OCI-LY7 (cell line): ENCODE results near the gene C4orf36. TPM values are rescaled to one million over a fixed set of nuclear protein-coding genes. Genes with fewer than 3 reads are reported as not detected.

ENCODE experiments used
- BruUV-seq: library from RNA; stranded (reverse); fragments of 400-500 nt; replicated peaks from 2 replicates; lab custom pipeline; 2021; lab: Mats Ljungman, UMichigan
- CTCF ChIA-PET: fragments of 300-600 bp; sonication (Branson Sonifier 250); formaldehyde crosslinking; loops from one replicate; lab custom pipeline; 2022; ENCODE audit warnings: antibody characterized with exemption; ENCODE audit not compliant: unreplicated experiment; lab: Charles Lee
- POLR2A ChIA-PET: fragments of 300-600 bp; sonication (Branson Sonifier 250); formaldehyde crosslinking; loops from one replicate; lab custom pipeline; 2022; ENCODE audit warnings: antibody characterized with exemption; lab: Charles Lee
- DNase-seq: peaks from one replicate; pipeline ENCODE4 v3.0.0-alpha.2; 2015; ENCODE audit warnings: low spot score
- H2AFZ ChIP-seq: fragments of 200-600 bp; sonication (generic), shearing (Covaris generic); 2 replicates; pipeline ENCODE4 v1.6.1; 2014; ENCODE audit warnings: mild to moderate bottlenecking, antibody characterized with exemption, low read length, moderate library complexity
- H3K27ac ChIP-seq: fragments of 200-600 bp; sonication (generic); 2 replicates; pipeline ENCODE4 v1.5.1; 2014; ENCODE audit warnings: mixed run types, low read depth, mild to moderate bottlenecking, moderate library complexity, low read length, inconsistent platforms; ENCODE audit not compliant: poor library complexity, severe bottlenecking
- H3K36me3 ChIP-seq: fragments of 200-600 bp; sonication (generic); 2 replicates; pipeline ENCODE4 v1.6.1; 2014; ENCODE audit warnings: mild to moderate bottlenecking, antibody characterized with exemption, low read length, moderate library complexity, mixed read lengths; ENCODE audit not compliant: insufficient read depth
- H3K4me1 ChIP-seq: fragments of 200-600 bp; sonication (generic); 2 replicates; pipeline ENCODE4 v1.5.1; 2014; ENCODE audit warnings: mild to moderate bottlenecking, low read length; ENCODE audit not compliant: insufficient read depth, poor library complexity, severe bottlenecking
- H3K4me2 ChIP-seq: fragments of 200-600 bp; sonication (generic); 2 replicates; pipeline ENCODE4 v1.6.1; 2014; ENCODE audit warnings: mild to moderate bottlenecking, low read length
- H3K4me3 ChIP-seq: fragments of 200-600 bp; sonication (generic); 2 replicates; pipeline ENCODE4 v1.5.1; 2014; ENCODE audit warnings: mild to moderate bottlenecking, low read depth, low read length; ENCODE audit not compliant: poor library complexity, severe bottlenecking
- H3K79me2 ChIP-seq: fragments of 200-600 bp; sonication (generic); 2 replicates; pipeline ENCODE4 v1.6.1; 2016; ENCODE audit warnings: low read depth, mild to moderate bottlenecking, low read length, moderate library complexity, mixed read lengths; ENCODE audit not compliant: insufficient read depth
- H3K9me2 ChIP-seq: fragments of 200-600 bp; sonication (generic); 2 replicates; pipeline ENCODE4 v1.6.1; 2016; ENCODE audit warnings: mild to moderate bottlenecking, low read length, mixed read lengths; ENCODE audit not compliant: insufficient read depth
- H3K9me3 ChIP-seq: fragments of 200-600 bp; sonication (generic); 2 replicates; pipeline ENCODE4 v1.6.1; 2014; ENCODE audit warnings: mild to moderate bottlenecking, mixed run types, low read length, mixed read lengths
- H4K20me1 ChIP-seq: fragments of 200-600 bp; sonication (generic); 2 replicates; pipeline ENCODE4 v1.6.1; 2014; ENCODE audit warnings: mild to moderate bottlenecking, antibody characterized with exemption, low read length, moderate library complexity, mixed read lengths; ENCODE audit not compliant: insufficient read depth
- EZH2phosphoT487 ChIP-seq: fragments of 200-600 bp; sonication (generic); IDR thresholded peaks from 2 replicates; pipeline ENCODE4 v1.6.1; 2018; ENCODE audit warnings: low read depth, borderline replicate concordance, mild to moderate bottlenecking, mixed run types, antibody characterized with exemption, low read length, moderate library complexity, mixed read lengths
- intact Hi-C: fragments of 100-400 bp; cut with micrococcal nuclease; formaldehyde crosslinking; loops from one replicate; pipeline ENCODE4 v1.10.0; 2022; ENCODE audit not compliant: unreplicated experiment
- total RNA-seq, 2 experiments: library from RNA; depleted of rRNA in 1 of 2; stranded (reverse); fragments of >200 nt in 1 of 2; shearing (Covaris generic) in 1 of 2; gene quantifications; 2 replicates each; pipeline ENCODE4 v1.2.3, GENCODE V29; 2014 to 2022
- TF ChIP-seq, protein P1 (sequence below): fragments of 200-600 bp; sonication (generic); conservative IDR thresholded peaks from 2 replicates; pipeline ENCODE4 v1.5.1; 2014; ENCODE audit warnings: mild to moderate bottlenecking, antibody characterized with exemption, low read length, moderate library complexity, mixed read lengths

C4orf36 gene
- total RNA-seq, 2 experiments from 2014 or later, result 1.4 TPM; not detected in 1

GRCh38 chr4:86919561-86920223, 27.5 kb upstream of the C4orf36 start:
- DNase-seq, result no peak
- H3K9me3 ChIP-seq, result no peaks in the 10 kb centered on the region
- BruUV-seq, result no TSS peak
- CTCF ChIA-PET, result interaction anchor here (0.5 to 0.8 kb wide), 2 partner anchors 12 to 174 kb away, joined by 3 read pairs; no protein-coding TSS in a partner anchor
- H3K4me1 ChIP-seq, result peaks cover 9% of the 10 kb centered on the region
- H3K9me2 ChIP-seq, result no peaks in the 10 kb centered on the region
- no peak overlapping the region for H3K27ac ChIP-seq
- POLR2A ChIA-PET, result interaction anchor here (0.6 to 1.5 kb wide), 7 partner anchors 9 to 172 kb away, joined by 3 to 8 read pairs (median 4); no protein-coding TSS in a partner anchor
- H2AFZ ChIP-seq, result no peak overlapping the region
- H3K36me3 ChIP-seq, result 0 out of 2 replicates have a peak, but pooled peaks cover 5% of the 10 kb centered on the region
- no peaks in the 10 kb centered on the region for H4K20me1 ChIP-seq
- intact Hi-C loops, result loop anchor here (5.0 kb wide), 2 partner anchors 303 to 318 kb away; partner anchors contain the start of gene KLHL8
- no peak overlapping the region for H3K4me3 ChIP-seq
- H3K4me2 ChIP-seq, result no peak overlapping the region
- no peaks in the 10 kb centered on the region; the same call in 1 of the 2 replicates for H3K79me2 ChIP-seq
- TF ChIP-seq EZH2phosphoT487, result no peak
- TF ChIP-seq, protein P1, sequence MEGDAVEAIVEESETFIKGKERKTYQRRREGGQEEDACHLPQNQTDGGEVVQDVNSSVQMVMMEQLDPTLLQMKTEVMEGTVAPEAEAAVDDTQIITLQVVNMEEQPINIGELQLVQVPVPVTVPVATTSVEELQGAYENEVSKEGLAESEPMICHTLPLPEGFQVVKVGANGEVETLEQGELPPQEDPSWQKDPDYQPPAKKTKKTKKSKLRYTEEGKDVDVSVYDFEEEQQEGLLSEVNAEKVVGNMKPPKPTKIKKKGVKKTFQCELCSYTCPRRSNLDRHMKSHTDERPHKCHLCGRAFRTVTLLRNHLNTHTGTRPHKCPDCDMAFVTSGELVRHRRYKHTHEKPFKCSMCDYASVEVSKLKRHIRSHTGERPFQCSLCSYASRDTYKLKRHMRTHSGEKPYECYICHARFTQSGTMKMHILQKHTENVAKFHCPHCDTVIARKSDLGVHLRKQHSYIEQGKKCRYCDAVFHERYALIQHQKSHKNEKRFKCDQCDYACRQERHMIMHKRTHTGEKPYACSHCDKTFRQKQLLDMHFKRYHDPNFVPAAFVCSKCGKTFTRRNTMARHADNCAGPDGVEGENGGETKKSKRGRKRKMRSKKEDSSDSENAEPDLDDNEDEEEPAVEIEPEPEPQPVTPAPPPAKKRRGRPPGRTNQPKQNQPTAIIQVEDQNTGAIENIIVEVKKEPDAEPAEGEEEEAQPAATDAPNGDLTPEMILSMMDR, result no peak

DNA sequence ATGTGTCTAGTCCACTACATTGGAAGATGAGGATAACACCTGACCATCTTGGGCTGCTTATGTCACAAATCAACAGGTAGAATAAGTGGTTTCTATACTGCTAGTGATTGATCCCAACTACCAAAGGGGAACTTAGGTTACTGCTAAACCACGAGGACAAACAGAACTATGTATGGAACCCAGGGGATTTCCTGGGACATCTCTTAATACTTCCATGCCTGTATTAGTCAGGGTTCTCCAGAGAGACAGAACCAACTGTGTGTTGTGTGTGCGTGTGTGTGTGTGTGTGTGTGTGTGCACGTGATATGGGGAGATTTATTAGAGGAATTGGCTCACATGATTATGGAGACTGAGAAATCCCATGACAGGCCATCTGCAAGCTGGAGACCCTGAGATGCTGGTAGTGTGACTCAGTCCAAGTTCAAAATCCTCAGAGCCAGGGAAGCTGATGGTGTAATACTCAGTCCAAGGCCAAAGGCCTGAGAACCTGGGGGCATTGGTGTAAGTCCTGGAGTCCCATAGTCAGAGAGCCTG, 26.4 kb upstream of the C4orf36 start:
- Histone ChIP-seq H3K4me3 (no peak overlapping the region), H3K79me2 (no peaks in the 10 kb centered on the region; the same call in 1 of the 2 replicates), H3K4me2 (no peak overlapping the region), H3K36me3 (0 out of 2 replicates have a peak, but pooled peaks cover 5% of the 10 kb centered on the region), H3K4me1 (peaks cover 7% of the 10 kb centered on the region), H3K27ac (no peak overlapping the region), H3K9me2 (no peaks in the 10 kb centered on the region), H2AFZ (no peak overlapping the region), H3K9me3 (no peaks in the 10 kb centered on the region), H4K20me1 (no peaks in the 10 kb centered on the region)
- no TSS peak for BruUV-seq
- TF ChIP-seq, protein P1, result no peak
- no peak for DNase-seq
- CTCF ChIA-PET, result no interaction called here
- POLR2A ChIA-PET, result no interaction called here
- intact Hi-C loops, result no loop called here
